ENCODE results near the gene CLEC16A.
"Not testable (repeated sequence)": the region's sequence is repeated elsewhere in the genome, so short reads cannot be mapped to it uniquely, and the experiment has no call there.

Gene CLEC16A

GRCh38 chr16:10966129-10966528 is 21.8 kb downstream of the CLEC16A start:
- no peak for DNase-seq (ENCODE audit: low read depth in 2 of 2)

GRCh38 chr16:10966559-10966958 is 22.2 kb downstream of the CLEC16A start:
- DNase-seq (ENCODE audit: low read depth in 2 of 2): not testable (repeated sequence)

DNA sequence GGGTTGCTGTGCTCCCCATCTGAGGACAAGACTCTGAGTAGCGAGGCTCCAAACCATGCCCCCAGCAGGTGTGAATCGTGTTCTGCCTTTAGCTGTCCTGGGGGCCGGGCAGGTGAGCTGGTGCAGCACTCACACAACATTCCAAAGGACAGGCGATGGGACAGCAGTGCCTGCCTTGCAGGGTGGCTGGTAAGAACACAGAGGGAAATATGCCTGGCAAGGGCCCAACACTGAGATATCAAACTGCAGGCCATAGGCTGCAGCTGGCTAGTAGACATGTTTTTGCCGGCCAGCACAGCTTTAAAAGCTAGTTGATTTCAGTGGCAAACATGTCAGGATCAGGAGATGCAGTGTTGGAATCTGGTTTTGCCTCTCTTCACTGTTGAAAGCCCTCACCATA is 23.6 kb downstream of the CLEC16A start:
- no peak for DNase-seq (ENCODE audit: low read depth in 2 of 2)

GRCh38 chr16:10968498-10968897 is 24.1 kb downstream of the CLEC16A start:
- no peak for DNase-seq (ENCODE audit: low read depth in 2 of 2)

DNA sequence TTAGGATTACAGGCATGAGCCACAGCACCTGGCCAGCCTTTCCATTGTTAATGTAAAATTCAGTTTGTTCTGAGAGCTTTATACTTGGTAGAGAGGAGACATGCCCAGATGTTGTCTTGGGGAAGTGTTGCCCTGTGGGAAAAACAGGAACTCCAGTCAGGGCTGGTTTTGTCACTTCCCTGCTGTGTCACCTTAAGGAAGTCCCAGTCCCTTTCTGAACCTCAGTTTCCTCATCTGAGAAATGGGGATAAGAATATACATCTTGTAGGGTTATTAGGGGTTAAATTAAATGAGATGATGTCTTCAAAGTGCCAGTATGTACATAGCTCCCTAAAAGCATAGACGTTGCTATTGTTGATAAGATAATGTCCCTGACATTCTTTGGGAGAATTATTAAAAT is 25.3 kb downstream of the CLEC16A start:
- DNase-seq (ENCODE audit: low read depth in 2 of 2): no peak

DNA sequence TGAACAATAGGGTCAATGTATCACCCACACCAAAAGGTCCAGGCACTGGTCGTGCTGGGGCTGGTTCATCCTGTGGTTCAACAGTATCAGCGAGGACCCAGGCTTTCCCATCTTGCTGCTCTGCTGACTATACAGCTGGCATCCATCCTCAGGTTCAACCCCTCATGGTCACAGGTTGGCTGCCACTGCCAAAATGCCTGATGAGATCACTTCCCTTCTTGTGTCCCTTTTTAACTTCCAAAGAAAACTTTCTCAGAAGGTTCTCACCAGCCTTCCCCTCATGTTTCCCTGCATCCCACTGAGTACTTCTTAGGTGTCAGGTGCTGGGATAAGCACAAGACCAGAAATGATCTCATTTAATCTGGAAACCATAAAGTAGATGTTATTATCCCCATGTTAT is 25.7 kb downstream of the CLEC16A start:
- DNase-seq (ENCODE audit: low read depth in 2 of 2): no peak

DNA sequence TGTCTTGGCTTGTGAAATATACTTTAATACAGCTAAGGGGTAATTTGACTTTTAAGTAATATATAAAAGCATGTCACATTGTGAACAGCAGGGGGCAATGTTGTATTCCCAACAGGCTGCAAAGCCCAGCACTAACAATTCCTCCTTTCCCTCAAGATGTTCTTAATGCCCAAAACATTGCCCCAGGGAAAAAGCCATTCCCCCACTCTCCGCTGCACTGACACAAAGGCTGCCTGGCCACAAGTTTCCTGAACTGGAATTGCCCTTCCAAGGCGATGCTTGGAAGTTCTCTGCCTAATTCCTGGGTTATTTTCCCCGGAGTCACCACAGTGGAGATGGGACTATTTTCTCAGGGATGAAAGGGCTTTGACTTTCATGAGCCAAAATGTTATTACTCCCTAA is 27.2 kb downstream of the CLEC16A start:
- no peak for DNase-seq (ENCODE audit: low read depth in 2 of 2)

DNA sequence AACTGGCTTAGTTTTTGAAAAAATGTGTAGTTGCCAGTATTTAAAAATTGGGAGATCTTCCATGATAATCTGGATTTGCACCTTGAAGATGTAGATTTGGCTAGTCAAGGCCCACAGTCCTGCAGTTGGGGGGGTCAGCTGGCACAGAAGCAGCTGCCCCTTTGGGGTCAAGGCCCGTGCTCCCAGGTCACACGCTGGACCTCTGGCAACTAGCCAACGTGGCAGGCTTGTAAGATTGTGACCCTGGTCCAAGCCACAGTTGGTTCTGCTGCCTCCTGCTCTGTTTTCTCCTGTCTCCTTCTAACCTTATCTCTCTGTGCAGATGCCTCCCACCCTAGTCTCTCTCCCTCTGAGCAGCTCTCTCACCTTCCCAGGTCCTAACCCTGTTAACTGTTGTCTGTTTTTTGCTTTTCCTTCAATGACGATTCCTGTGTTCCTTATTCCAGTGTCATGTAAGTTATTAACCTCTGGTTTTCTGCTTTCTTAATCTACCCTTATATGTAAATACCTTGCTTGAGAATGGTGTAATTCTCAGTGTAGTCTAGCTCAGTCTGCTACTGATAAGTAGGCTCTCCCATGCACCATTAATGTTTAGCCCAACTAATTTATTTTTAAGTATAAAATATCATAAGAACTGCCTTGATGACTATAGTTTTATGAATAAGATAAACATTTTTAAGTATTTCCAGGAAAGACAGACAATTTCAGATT is 27.9 kb downstream of the CLEC16A start:
- no peak for DNase-seq (ENCODE audit: low read depth in 2 of 2)

DNA sequence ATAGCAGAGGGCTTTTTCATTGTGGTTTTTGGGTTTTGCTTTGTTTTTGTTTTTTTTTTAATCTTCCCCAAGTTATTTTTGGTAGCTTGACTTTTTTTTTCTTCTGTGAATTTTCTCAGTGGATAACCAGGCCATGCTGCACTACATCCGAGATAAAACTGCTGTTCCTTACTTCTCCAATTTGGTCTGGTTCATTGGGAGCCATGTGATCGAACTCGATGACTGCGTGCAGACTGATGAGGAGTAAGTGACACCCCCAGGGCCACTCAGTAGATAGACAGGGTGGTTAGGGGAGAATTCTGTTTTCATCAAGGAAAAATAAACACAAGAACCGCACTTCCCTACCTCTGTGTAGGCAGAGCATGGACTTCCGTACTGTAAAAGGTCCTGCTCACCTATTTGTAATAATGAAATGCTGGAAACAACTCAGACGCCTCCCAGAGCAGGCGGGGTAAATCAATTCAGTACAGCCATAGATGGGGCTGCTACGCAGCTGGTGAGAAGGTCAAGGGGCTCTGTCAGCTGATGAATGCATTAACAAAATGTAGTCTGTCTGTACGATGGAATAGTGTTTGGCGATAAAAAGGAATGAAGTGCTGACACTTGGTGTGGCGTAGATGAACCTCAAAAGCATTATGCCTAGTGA is 28.6 kb downstream of the CLEC16A start:
- DNase-seq (ENCODE audit: low read depth in 2 of 2): no peak

DNA sequence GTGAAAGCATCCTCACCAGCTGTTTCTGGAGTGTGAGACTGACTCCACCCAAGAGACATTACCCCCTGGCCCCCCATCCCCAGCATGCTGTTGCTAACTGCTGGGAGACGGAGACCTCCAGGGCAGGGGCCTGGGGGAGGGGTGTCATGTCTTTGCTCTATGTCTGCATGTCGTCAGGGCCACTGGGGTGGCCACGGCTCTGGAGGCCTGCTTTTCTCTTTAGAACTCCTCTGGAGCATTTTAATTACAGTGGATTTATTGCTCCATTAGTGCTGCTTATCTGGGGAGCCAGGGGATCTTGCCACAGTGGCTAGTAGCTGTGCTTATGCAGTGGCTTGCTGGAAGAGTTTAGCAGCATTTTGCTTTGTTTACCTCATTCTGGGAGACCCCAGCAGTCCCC is 32.3 kb downstream of the CLEC16A start:
- no peak for DNase-seq (ENCODE audit: low read depth in 2 of 2)

DNA sequence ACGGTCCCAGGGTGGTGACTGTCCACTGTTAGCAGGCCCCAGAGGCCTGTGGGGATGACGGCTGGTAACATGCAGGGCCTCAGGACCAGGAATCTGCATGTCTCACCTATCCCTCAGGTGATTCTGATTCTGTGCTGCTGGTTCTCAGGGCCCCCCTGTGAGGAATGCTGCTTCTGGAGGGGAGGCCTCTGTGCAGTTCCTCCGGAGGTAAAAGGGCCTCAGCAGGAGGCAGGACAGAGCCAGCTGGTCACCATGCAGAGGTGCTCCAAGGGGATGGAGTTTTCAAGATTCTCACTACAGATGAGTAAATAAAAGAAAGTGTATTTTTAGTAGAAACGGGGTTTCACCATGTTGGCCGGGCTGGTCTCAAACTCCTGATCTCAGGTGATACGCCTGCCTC is 33.8 kb downstream of the CLEC16A start:
- no peak for DNase-seq (ENCODE audit: low read depth in 2 of 2)

DNA sequence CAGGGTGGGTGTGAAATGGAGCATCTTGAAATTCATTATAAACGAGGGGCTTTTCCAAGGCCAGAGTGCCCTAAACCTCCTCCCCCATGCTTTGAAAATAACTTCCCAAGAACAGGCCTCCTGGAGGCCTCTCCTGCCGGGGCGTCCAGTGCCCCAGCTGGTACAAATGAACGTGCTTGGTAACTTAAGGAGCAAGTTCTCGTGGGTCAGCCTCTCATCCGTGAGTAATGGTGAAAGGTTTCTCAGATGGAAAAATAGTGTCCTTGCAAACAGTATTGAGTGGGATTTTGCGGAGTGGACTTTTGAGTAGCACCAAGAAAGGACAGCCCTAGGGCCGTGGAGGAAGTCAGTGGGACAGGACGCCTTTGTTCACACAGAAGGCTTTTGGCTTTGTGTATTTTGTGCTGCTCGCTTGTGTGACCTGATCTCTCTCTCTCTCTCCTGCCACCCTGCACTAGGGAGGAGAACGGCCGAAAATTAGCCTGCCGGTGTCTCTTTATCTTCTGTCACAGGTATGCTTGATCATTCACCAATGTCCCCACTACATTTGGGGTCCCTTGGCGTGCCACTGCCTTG is 34.6 kb downstream of the CLEC16A start:
- DNase-seq (ENCODE audit: low read depth in 2 of 2): no peak

GRCh38 chr16:10979717-10980601 is 35.6 kb downstream of the CLEC16A start:
- DNase-seq (ENCODE audit: low read depth in 2 of 2): no peak

DNA sequence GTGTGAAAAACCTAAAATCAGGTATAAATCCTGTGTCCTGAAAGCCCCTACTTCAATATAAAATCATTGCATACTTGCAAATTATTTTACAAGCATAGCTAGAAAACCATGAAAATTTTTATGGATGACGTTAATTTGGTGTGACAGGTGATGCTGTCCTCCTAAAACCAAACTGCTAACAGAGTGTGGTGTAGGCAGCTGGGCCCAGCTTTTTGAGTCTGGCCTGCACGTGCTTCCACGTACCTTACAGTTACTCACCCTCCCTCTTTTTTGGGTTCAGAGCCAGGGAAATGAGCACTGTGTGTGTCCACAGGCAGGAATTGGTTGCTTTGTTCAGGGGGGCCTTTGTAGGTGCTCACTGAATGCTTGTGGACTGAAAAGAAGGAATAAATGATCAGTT is 36.4 kb downstream of the CLEC16A start:
- no peak for DNase-seq (ENCODE audit: low read depth in 2 of 2)

DNA sequence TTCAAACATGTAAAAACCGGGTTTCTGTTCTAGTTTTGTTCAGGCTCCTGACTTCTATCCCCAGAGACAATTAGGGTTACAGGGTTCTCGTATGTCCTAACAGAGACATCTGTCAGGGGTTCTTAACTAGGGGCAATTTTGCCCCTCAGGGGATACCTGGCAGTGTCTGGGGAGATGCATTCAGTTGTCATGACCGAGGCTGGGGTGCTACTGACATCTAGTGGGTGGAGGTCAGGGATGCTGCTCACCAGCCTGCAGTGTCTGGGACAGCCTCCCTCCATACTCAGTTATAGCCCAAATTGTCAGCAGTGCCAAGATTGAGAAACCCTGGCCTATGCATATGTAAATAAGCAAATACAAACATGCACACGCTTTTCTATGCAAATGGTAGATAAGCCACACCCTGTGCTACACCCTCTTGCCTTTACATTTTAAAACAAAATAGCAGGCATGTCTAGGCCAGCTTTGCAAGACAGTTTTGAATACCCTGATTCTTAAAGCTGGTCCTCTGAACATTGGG is 37.4 kb downstream of the CLEC16A start:
- no peak for DNase-seq (ENCODE audit: low read depth in 2 of 2)

DNA sequence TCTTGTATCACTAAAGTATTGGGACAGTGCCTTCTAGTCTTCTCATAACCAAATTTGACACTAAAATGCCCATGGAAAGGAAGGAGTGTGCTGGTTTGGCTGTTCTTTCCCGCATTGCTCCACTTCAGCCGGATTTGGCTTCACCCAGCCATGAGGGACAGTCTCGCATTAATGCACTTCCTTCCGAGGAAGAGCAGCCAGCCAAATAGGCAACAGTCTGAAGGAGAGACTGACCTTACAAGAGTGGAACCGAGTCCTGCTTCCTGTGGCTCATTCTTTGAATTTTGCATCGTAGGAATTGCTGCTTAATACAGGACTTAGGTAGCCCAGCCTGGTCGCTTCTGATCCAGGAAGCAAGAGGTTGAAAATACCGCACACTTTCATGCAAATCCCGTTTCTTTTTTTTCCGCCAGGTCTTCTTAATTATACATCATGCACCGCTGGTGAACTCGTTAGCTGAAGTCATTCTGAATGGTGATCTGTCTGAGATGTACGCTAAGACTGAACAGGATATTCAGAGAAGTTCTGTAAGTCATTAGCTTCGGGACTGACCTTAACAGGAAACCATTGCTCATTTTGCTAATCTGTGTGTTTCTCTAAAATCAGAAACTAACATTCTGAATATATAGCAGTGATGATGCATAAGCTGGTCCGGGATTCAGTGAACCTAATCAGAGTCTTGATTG is 38.2 kb downstream of the CLEC16A start:
- no peak for DNase-seq (ENCODE audit: low read depth in 2 of 2)

GRCh38 chr16:10983159-10983558 is 38.8 kb downstream of the CLEC16A start:
- no peak for DNase-seq (ENCODE audit: low read depth in 2 of 2)

- no peak for DNase-seq (ENCODE audit: low read depth in 2 of 2)
Measured at GRCh38 chr16:10984509-10984908, 40.1 kb downstream of the CLEC16A start.

DNA sequence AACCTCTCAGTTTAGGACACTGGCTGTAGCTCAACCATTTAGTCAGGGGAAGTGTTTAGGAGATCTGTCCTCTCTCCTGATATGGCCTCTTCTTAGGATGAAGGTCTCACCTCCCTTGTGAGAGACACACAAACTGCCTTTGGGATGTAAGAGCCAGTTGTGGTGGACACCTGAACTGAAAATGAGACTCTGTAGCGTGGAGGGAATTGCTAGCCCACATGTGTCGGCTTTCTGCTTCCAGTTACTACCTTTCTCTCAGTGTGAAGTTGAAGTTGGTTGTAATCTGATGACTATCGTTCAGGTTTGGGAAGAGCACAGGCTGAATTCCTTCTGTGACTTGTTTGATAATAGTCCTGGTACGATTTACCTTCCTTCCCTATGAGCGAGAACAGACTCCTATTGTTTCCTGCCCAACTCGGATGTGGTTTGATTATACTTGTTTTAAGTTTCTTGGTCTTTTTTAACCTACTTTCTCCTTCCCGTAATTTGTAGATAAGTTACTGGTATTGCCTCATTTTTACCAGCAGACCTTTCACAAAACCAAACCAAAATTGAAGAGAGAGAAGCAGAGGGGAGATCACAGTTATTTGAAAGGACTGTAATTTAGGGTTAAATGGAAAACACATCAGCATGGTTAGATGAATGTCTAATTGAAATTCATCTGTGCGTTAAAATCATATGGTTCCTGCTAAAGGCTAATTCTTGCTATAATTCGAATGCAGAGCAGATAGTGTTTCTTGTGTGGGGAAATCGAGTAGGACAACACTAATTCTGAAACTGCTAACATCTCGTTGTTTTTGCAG is 43.2 kb downstream of the CLEC16A start:
- no peak for DNase-seq (ENCODE audit: low read depth in 2 of 2)

GRCh38 chr16:10988164-10988803 is 43.9 kb downstream of the CLEC16A start:
- DNase-seq (ENCODE audit: low read depth in 2 of 2): peak in 1 of 2 donors; percentile 13

Measured in activated CD8-positive, alpha-beta memory T cell treated with anti-CD3 and anti-CD28 coated beads for 4 hours (primary cell).